CD4-positive, alpha-beta T cell treated with Interleukin-6 for 4 hours (primary cell): Measurements from ENCODE around the gene FN3KRP.
A peak's percentile ranks its signal among the peaks of the same experiment; 100 is the strongest.
"Not testable (repeated sequence)": the region's sequence is repeated elsewhere in the genome, so short reads cannot be mapped to it uniquely, and the experiment has no call there.

ENCODE experiments used
- DNase-seq: peaks from one replicate; pipeline ENCODE4 v3.0.0-alpha.2; 2020; ENCODE audit warnings: mixed read lengths

Gene FN3KRP

DNA sequence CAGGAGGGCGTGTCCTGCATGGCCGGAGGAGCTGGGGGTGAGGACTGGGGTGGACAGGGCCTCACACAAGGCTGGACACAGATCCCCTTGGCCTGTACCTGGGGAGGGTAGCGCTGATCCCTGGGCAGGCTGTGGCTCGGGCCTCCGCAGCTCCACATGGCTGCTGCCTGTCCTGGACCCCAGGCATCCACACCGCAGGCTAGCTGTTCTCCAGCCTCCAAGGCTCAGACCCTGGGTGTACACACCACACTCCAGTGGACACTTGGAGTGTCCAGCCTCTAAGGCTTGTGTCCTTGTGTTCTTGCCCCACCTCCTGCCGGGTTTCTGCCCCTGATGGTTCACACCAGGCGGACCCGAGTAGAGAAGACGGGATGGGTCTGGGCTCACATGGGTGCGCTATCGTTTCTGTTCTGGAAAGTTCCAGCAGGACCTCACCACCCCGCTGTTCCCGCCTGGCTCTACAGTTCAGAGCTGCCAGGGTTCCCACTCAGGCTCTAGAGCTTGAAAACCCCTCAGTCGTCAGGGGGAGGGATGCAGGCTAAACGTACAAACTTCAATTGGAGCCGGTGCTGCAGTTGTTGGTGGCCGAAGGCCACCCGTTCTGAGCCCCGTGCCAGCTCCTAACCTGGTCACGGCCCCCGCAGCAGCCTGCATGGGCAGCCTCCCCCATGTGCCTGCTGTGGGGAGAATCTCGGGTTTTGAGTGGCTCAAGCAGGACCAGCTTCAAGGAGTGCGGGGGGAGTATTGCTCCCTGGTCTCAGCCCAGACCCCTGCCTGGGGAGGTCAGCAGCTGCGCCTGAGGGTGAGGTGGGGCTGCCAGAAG is 6.6 kb upstream of the FN3KRP start:
- no peak for DNase-seq

DNA sequence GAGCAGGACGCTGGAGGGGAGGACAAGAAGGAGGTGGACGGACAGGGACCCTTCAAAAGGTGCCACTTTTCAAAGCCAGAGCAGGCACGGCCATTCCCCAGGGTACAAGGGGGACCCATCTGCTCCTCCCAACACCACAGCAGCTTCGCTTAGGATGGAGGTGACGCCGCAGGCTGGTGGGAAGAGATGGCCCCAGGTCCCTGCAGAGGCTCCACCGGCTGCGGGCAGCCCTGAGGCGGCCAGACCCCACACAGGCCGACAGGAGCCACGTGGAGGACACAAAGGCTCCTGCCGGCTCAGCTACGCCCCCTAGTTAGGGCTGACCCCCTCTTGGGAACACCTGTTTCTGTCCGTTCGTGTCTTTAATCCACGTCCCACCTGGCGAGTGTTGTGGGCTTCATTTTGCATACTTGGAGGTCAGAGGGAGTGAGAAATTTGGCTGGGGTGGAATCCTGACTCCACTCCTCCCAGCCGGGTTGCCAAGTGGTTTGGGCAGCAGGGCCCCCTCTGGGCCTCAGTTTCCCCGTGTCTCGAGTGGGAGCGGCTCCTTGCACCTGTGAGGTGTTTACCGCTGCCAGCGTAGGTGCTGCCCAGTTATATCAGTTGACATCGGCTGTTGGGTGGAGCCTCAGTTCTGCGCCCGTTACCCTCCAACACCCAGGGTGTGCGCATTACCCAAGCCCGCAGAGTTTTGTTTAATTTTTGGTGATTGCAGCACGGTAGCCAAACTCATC is 5.8 kb upstream of the FN3KRP start:
- DNase-seq: no peak

GRCh38 chr17:82713071-82713723 is 3.3 kb upstream of the FN3KRP start:
- DNase-seq: no peak

DNA sequence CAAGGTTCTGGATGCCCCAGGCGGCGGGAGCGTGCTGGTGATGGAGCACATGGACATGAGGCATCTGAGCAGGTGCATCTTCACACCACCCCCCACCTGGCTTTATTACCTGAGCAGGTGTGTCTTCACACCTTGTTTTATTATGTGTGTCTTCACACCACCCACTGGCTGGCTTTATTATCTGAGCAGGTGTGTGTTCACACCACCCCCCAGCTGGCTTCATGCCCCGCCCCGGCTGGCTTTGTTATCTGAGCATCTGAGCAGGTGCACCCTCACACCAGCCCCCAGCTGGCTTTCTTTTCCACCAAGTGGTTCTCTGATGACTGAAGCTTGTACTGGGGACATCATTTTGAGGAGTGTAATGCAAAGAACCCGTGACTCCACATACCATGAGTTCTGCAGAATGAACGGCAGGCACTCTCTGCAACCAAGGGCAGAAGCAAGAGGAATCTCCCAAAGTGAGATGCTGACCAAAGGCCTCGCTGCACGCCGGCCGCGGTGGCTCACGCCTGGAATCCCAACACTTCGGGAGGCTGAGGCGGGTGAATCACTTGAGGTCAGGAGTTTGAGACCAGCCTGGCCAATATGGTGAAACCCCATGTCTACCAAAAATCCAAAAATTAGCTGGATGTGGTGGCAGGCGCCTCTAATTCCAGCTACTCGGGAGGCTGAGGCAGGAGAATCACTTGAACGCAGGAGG is 2.6 kb downstream of the FN3KRP start:
- DNase-seq: no peak

GRCh38 chr17:82720204-82720603 is 3.7 kb downstream of the FN3KRP start:
- DNase-seq: no peak

DNA sequence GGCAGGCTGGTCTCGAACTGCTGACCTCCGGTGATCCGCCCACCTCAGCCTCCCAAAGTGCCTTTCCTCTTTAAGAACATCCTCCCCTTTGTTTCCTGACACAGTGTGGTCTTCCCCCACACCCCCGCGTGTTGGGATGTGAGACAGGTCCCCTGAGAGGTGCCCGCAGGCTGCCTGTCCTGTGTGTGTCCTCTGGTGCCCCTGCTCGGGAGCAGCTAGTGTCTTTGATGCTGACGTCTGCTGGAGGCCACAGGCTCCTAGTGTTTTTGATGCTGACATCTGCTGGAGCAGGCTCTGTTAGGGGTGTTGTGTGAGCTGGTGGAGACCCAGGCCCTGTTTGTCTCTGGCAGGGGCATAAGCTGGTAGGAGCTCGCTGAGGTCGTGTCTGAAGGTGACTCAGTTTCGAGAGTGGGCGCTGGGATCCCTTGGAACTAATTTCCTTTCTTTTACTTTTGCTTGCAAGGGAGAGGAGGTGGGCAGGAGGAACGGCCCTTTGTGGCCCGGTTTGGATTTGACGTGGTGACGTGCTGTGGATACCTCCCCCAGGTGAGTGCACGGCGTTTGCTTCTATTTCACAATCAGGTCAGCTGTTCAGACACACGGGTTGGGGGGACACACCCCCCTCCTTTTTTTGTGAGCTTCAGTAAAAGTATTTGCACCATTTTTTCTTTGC is 6.0 kb downstream of the FN3KRP start:
- no peak for DNase-seq

DNA sequence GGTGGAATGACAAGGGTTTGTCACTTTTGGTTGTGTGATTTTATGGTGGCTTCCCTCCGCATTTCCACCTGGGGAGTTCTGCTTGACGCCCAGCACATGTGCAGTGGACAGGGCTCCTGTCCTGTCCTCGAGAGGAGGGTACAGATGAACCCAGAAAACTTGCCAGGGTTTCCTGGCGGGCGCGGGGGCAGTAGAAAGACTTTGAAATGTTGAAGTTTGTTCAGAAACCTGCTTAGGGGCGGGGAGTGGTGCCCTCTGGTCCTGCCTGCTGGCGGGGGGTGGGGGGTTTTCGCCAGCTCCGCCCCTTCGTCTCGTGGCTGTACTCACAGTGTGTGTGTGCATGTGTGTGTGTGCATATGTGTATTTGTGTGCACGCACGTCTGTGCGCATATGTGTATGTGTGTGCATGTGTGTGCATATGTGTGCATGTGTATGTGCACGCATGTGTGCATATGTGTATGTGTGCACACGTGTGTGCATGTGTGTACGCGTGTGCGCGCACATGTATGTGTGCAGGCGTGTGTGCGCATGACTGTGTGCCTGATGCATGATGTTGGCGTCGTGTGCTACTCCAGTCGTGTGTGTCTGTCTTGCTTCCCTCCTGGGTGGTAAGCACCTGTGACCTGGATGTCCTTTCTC is 6.8 kb downstream of the FN3KRP start:
- DNase-seq: no peak

- no peak for DNase-seq
Measured at GRCh38 chr17:82726427-82726826, 9.9 kb downstream of the FN3KRP start.

GRCh38 chr17:82729479-82730260 is 13.2 kb downstream of the FN3KRP start:
- DNase-seq: no peak

- no peak for DNase-seq
Measured at GRCh38 chr17:82732118-82732743, 15.7 kb downstream of the FN3KRP start.

GRCh38 chr17:82734987-82735866 is 18.7 kb downstream of the FN3KRP start, which contains the start of gene FN3K:
FN3K (plus strand) TSS chr17:82735615; CDS start chr17:82735637, 22 bp downstream.
- DNase-seq: peak; percentile 59

DNA sequence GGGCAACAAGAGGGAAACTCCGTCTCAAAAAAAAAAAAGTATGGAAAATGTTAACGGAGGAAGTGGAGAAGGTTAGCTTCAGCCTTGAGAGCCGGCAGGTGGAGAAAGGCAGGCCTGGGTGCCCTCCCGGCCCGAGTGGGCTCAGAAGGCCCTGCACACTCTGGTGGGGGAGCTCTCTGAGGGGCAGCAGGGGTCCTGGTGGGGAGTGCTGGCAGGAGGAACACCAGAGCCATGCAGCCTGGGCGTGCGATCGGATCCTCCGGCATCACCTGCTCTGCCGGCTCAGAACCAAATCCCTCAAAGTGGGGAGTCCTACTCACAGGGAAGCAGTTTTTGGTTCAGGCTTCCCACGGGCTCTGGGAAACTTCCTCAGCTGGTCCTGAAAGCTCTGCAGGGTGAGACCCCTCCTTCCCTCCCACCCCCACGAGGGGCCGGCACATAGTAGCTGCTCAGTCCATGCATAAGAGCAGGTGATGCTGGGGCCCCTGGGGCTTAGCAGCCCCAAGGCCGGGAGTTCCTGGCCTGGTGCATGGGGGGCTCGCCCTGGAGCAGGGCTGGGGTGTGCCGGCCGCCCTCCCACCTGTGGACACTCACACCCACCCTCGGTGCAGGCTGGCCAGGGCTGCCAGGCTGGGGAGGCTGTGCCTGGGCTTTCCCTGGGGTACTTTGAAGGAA is 20.1 kb downstream of the FN3KRP start:
- DNase-seq: no peak

DNA sequence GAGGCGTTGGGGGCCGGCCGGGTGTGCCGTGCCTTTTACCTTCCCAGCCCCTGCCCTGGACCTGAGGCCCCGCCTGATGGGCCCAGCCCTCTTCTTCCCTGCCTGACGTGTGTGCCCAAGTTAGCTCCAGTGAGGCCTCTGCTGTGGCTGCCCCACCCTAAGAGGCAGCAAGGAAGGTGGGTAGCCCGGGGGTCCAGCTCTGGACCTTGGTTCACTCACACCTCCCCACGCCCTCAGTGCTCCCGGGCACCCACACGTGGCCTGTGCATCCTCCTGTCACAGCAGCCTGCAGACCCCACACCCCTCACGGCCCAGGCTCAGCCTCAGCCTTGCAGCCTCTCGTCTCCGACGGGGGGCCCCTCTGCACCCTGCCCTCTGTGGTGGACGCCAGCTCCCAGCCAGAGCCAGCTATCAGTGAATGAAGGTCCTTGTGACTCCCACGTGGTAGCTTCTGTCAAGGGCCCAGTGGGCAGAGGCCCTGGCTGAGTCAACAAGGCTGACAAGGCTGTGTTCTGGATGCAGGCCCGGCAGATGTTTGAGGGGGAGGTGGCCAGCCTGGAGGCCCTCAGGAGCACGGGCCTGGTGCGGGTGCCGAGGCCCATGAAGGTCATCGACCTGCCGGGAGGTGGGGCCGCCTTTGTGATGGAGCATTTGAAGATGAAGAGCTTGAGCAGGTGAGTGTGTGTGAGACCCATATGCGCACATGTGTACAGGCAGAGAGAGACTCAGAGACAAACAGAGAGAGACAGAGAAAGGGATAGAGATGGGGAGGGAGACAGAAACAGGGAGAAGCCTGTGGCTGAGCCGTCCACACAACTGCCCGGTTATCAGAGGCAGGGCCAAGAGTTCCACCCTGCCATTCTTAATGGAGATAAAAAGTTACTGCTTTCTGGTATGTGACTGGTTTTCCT is 21.7 kb downstream of the FN3KRP start:
- no peak for DNase-seq

GRCh38 chr17:82740906-82741759 is 24.6 kb downstream of the FN3KRP start:
- no peak for DNase-seq

DNA sequence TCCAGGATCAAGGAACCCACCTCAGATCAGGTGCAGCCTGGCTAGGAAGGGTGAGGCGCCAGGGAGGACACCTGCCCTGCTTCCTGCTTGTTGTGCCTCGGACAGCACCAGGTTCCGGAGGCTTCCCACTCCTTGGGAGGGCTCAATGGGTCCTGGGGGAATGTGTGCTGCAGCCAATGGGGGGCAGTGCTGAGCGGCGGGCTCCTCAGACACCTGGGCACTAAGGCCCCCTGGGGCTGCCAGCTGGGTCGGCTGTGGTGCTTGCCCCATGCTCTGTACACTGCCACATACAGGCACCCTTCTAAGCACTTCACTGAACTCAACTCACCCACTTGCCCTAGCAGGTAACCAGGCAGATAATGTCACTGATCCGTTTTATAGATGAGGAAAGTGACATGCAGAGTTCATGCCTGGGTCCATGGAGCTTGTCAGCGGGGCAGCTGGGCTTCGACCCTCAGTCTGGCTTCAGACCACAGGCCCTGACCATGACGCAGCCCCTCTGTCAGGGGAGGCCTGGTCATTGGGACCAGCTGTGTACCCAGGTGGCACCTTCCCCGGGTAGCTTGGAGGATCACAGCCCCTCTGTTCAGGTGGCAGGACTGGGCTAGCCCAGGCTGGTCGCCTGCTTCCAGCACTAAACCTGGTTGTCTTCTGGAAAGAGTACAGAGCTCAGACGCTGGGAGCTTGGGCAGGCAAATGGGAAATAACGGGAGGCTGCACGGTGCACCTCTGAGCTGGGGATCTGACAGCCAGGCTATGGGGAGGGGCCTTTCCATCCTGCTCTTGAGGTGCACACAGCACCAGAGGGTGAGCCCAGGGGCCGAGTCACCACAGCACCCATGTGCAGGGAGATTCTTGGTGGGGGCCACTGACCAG is 27.1 kb downstream of the FN3KRP start:
- DNase-seq: no peak

DNA sequence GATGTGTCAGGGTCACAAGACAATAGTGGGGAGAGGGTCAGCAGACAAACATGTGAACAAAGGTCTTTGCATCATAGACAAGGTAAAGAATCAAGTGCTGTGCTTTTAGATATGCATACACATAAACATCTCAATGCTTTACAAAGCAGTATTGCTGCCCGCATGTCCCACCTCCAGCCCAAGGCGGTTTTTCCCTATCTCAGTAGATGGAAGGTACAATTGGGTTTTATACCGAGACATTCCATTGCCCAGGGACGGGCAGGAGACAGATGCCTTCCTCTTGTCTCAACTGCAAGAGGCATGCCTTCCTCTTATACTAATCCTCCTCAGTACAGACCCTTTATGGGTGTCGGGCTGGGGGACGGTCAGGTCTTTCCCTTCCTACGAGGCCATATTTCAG is 28.2 kb downstream of the FN3KRP start:
- DNase-seq: not testable (repeated sequence)
